Skeletal muscle tissue (tissue), 4 donors: Measurements from ENCODE around the gene PPP1R14C. TPM values are rescaled to one million over a fixed set of nuclear protein-coding genes. Genes with fewer than 3 reads are reported as not detected.

Experiments
- H3K27ac ChIP-seq: one replicate; pipeline ENCODE4 v1.7.0; 2013; ENCODE audit warnings: mild to moderate bottlenecking, low read depth, low read length, inconsistent platforms
- H3K27me3 ChIP-seq, 3 donors: one replicate each; pipeline ENCODE4 v1.7.0; 2013; ENCODE audit warnings: low read length in 3 of 3; ENCODE audit not compliant: control insufficient read depth in 3 of 3, insufficient read depth in 3 of 3
- H3K36me3 ChIP-seq, 3 donors: one replicate each; pipeline ENCODE4 v1.7.0; 2013; ENCODE audit warnings: low read length in 3 of 3; ENCODE audit not compliant: control insufficient read depth in 3 of 3, insufficient read depth in 3 of 3
- H3K4me1 ChIP-seq, 3 donors: one replicate each; pipeline ENCODE4 v1.7.0; 2013; ENCODE audit warnings: low read length in 3 of 3, mild to moderate bottlenecking in 3 of 3; ENCODE audit not compliant: control insufficient read depth in 3 of 3, insufficient read depth in 3 of 3
- H3K4me3 ChIP-seq, 3 donors: one replicate each; pipeline ENCODE4 v1.7.0; 2013; ENCODE audit warnings: low read length in 3 of 3
- H3K9ac ChIP-seq, 3 donors: one replicate each; pipeline ENCODE4 v1.7.0; 2013; ENCODE audit warnings: low read length in 3 of 3, mild to moderate bottlenecking in 3 of 3, moderate library complexity in 2 of 3, low read depth in 1 of 3
- H3K9me3 ChIP-seq, 3 donors: one replicate each; pipeline ENCODE4 v1.7.0; 2013; ENCODE audit warnings: low read length in 3 of 3; ENCODE audit not compliant: control insufficient read depth in 3 of 3
- total RNA-seq: library from RNA; depleted of rRNA; stranded (reverse); fragments of >200 nt; gene quantifications from one replicate; pipeline ENCODE4 v1.2.3, GENCODE V29; 2014
- donor health status: Osteomylitis.

PPP1R14C gene
- total RNA-seq, 1 donor from 2014 or later: 14.1 TPM

DNA sequence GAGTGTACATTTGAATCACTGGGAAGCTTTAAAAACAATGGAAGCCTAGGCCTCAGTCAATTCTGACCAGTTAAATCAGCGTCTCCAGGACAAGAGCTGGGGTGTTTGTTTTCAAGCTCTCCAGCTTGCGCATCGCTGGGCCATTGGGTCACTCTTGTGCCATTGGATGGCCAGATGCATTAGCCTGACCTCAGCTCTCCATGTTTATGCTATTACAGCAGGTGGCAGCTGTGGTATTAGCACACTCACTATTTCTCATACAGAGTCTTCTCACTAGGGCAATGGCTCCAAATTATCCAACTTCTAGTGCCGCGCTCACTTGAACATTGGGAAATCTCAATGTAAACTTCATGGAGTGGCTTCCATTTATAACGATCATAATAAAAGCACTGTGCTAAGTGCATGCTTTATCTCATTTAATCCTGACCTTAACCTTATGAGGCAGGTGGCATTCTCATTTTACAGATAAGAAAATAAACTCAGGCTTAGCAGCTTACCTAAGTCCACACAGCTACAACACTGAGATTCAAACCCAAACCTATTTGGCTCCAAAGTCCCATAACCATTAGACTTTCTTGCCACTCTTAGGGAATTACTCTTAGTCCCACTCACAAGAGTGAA, 108.8 kb downstream of the PPP1R14C start:
- H3K9ac ChIP-seq: peak overlapping the region in 2 of 3 donors; percentile 20 to 33
- peak overlapping the region; percentile 95 for H3K27ac ChIP-seq
- no peak overlapping the region for H3K4me3 ChIP-seq
- H3K36me3 ChIP-seq: no peaks in the 10 kb centered on the region
- peaks cover 60 to 64% (median 63%) of the 10 kb centered on the region in 3 donors for H3K4me1 ChIP-seq
- no peaks in the 10 kb centered on the region for H3K9me3 ChIP-seq
- H3K27me3 ChIP-seq: no peaks in the 10 kb centered on the region

DNA sequence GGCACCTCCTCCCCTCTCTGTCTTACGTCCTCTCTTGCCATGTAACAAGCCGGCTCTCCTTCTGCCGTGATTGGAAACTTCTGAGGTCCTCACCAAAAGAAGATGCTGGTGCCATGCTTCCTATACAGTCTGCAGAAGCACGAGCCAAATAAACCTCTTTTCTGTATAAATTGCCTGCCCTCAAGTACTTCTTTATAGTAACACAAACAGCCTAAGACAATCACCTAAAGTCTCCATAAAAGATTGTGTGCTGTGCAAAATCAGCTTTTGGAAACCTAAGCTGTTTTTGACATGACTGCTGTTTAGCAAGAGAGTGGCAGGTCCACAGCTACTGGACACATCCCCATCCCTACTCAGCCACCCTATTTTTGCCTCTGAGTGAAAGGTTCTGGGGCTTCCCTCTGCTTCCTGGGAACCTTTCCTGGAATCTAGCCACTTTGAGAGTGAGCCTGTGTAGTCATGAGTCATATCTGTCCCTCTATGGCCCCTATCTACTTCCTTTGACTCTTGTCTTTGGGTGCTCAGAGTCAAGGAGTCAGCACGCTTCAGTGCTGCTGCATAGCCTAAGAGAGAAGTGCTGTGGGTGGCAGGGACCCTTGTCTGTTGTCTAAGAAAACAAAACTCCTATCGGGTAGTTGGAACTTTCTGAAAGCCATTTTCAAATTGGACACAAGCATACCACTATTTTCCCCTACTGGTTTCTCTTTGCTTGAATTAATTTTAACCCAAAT, 110.0 kb downstream of the PPP1R14C start:
- Histone ChIP-seq H3K27me3 (no peaks in the 10 kb centered on the region), H3K36me3 (no peaks in the 10 kb centered on the region), H3K9me3 (no peaks in the 10 kb centered on the region), H3K4me3 (no peak overlapping the region), H3K9ac (no peak overlapping the region), H3K4me1 (peaks cover 60 to 64% (median 63%) of the 10 kb centered on the region in 3 donors), H3K27ac (peak overlapping the region; percentile 95)

DNA sequence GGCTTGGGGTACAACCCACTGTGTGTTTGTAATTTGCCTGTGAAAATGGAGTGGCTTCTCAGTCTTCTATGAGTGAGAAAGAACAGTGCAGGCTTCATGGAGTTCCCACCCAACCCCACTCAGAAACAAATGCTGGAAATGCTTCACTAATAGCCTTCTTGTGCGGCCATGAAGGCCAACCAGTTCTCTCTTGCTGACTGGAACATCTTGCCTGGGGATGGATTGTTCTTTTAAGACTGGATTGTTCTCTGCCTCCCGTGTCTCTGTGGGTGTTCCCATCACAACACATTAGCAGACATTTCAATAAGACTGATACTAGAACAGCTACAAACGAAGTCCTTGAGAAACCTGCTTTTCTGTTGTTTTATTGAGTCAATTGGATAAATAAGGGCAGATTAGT, 110.6 kb downstream of the PPP1R14C start:
- H3K27me3 ChIP-seq: no peaks in the 10 kb centered on the region
- H3K36me3 ChIP-seq: no peaks in the 10 kb centered on the region
- H3K4me1 ChIP-seq: peaks cover 60 to 64% (median 63%) of the 10 kb centered on the region in 3 donors
- no peaks in the 10 kb centered on the region for H3K9me3 ChIP-seq
- H3K27ac ChIP-seq: peak overlapping the region; percentile 95
- no peak overlapping the region for H3K9ac ChIP-seq
- H3K4me3 ChIP-seq: no peak overlapping the region

DNA sequence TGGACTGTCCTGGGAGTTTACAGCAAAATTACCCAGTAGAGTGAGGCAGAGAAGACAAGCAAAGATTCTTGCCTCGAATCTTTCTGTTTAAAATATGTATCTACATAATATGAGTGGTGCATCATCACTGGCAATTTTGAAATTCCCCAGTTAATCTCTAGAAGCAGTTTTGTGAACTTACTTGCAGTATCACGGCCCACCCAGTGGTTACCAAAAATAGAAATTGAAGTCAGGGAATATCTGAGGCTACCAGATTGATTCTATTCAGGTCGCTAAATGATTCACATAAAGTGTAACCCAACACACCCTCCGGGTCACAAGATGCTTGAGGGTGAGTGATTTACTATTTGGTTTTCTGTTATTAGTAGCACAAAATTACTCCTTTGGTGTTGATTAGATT, 111.9 kb downstream of the PPP1R14C start:
- Histone ChIP-seq H3K27me3 (no peaks in the 10 kb centered on the region), H3K4me1 (peaks cover 53 to 57% (median 57%) of the 10 kb centered on the region in 3 donors)

GRCh38 chr6:150255840-150256239, 113.0 kb downstream of the PPP1R14C start:
- H3K4me1 ChIP-seq: peaks cover 45 to 49% (median 46%) of the 10 kb centered on the region in 3 donors
- H3K4me3 ChIP-seq: peak overlapping the region in 2 of 3 donors; percentile 23
- H3K9me3 ChIP-seq: no peaks in the 10 kb centered on the region
- H3K36me3 ChIP-seq: no peaks in the 10 kb centered on the region
- H3K9ac ChIP-seq: no peak overlapping the region
- no peaks in the 10 kb centered on the region for H3K27me3 ChIP-seq
- H3K27ac ChIP-seq: peak overlapping the region; percentile 95

More for the DNA sequence above, 111.9 kb downstream of the PPP1R14C start:
- Histone ChIP-seq H3K4me3 (no peak overlapping the region), H3K9me3 (no peaks in the 10 kb centered on the region), H3K27ac (peak overlapping the region; percentile 95), H3K9ac (peak overlapping the region; percentile 35 to 63 (median 59)), H3K36me3 (no peaks in the 10 kb centered on the region)

DNA sequence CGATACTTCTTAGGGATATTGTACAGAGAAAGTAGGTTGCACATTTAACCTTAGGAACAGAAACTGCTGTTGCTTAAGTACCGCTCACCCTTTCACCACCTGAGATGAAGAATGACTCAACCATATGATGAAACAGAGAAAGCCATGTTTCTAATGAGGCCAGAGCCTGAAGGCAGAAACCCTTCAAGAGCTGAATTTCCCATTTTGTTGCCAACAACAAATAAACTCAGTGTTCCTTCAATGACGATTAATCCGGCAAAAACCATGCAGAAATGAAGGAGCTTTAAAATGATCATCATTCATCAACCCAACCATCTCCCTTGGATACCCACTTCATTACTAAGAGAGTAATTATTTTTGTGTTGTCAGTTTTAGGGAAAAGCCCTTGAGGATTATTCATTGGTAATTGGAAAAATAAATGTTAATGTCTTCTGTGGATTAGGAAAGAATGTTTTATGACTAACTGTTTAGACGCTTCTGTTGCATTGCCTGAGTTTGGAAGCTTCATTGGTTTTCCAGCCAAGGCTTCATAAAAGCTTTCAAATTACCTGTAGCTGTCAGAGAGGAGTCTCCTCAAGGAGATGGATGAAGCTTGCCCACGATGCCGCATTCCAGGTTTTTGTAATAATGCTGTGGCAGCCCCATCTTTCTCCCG, 113.9 kb downstream of the PPP1R14C start:
- Histone ChIP-seq H3K9ac (no peak overlapping the region), H3K27me3 (no peaks in the 10 kb centered on the region), H3K36me3 (no peaks in the 10 kb centered on the region), H3K4me1 (peaks cover 37 to 40% (median 40%) of the 10 kb centered on the region in 3 donors), H3K27ac (no peak overlapping the region), H3K4me3 (no peak overlapping the region), H3K9me3 (no peaks in the 10 kb centered on the region)

GRCh38 chr6:150258381-150258780, 115.5 kb downstream of the PPP1R14C start:
- H3K27me3 ChIP-seq: no peaks in the 10 kb centered on the region

GRCh38 chr6:150260931-150261330, 118.1 kb downstream of the PPP1R14C start:
- Histone ChIP-seq H3K27ac (no peak overlapping the region), H3K9me3 (no peaks in the 10 kb centered on the region), H3K4me3 (no peak overlapping the region), H3K4me1 (peaks cover 2 to 7% (median 5%) of the 10 kb centered on the region in 3 donors), H3K36me3 (no peaks in the 10 kb centered on the region), H3K27me3 (no peaks in the 10 kb centered on the region), H3K9ac (no peak overlapping the region)

More at GRCh38 chr6:150258381-150258780, 115.5 kb downstream of the PPP1R14C start:
- H3K27ac ChIP-seq: no peak overlapping the region
- H3K36me3 ChIP-seq: no peaks in the 10 kb centered on the region
- no peak overlapping the region for H3K4me3 ChIP-seq
- no peak overlapping the region for H3K9ac ChIP-seq
- no peaks in the 10 kb centered on the region for H3K9me3 ChIP-seq
- peaks cover 21 to 26% (median 23%) of the 10 kb centered on the region in 3 donors for H3K4me1 ChIP-seq

- Histone ChIP-seq H3K27me3 (no peaks in the 10 kb centered on the region), H3K36me3 (no peaks in the 10 kb centered on the region), H3K9ac (no peak overlapping the region), H3K4me1 (no peaks in the 10 kb centered on the region), H3K4me3 (no peak overlapping the region), H3K9me3 (no peaks in the 10 kb centered on the region), H3K27ac (no peak overlapping the region)
Measured at GRCh38 chr6:150261997-150262697, 119.3 kb downstream of the PPP1R14C start.
